Endometrial microvascular endothelial cells (primary cell): ENCODE measurements around the gene C22orf15. TPM values are rescaled to one million over a fixed set of nuclear protein-coding genes. Genes with fewer than 3 reads are reported as not detected.

Experiments used
- in situ Hi-C: cut with HindIII; loops from 2 replicates; pipeline ENCODE4 v1.10.0; 2017; ENCODE audit warnings: low sequenced_read_pairs, low pct_unique_long_range_greater_than_20kb; ENCODE audit errors: inconsistent ontology term
- total RNA-seq: library from RNA; depleted of rRNA; stranded (reverse); fragments of >200 nt; gene quantifications from one replicate; pipeline ENCODE4 v1.2.3, GENCODE V29; 2015; ENCODE audit errors: inconsistent ontology term

C22orf15 gene
- total RNA-seq, 1 donor from 2014 or later, result not detected

GRCh38 chr22:23749841-23750301 is 12.9 kb upstream of the C22orf15 start:
- in situ Hi-C loops, result no loop called here

GRCh38 chr22:23750367-23750713 is 12.4 kb upstream of the C22orf15 start:
- in situ Hi-C loops, result no loop called here

GRCh38 chr22:23750714-23751440 is 11.9 kb upstream of the C22orf15 start, which contains the start of gene ZNF70:
ZNF70 (minus strand) TSS chr22:23751112; CDS start chr22:23745140, 5,972 bp downstream.
- in situ Hi-C loops, result no loop called here

GRCh38 chr22:23751441-23751996 is 11.3 kb upstream of the C22orf15 start:
- in situ Hi-C loops, result no loop called here

GRCh38 chr22:23752090-23752691 is 10.6 kb upstream of the C22orf15 start:
- in situ Hi-C loops, result no loop called here

- in situ Hi-C loops, result no loop called here
Observed at GRCh38 chr22:23752750-23753149, 10.0 kb upstream of the C22orf15 start.

- in situ Hi-C loops, result no loop called here
Observed at GRCh38 chr22:23753385-23753784, 9.4 kb upstream of the C22orf15 start.

- in situ Hi-C loops, result no loop called here
Observed at GRCh38 chr22:23754220-23754919, 8.4 kb upstream of the C22orf15 start, which contains the start of gene VPREB3. VPREB3 (minus strand) TSS chr22:23754425; CDS start chr22:23754363, 62 bp downstream.

- in situ Hi-C loops, result no loop called here
Observed at GRCh38 chr22:23754980-23755636, 7.7 kb upstream of the C22orf15 start.

GRCh38 chr22:23755711-23756110 is 7.1 kb upstream of the C22orf15 start:
- in situ Hi-C loops, result no loop called here

GRCh38 chr22:23756891-23757290 is 5.9 kb upstream of the C22orf15 start:
- in situ Hi-C loops, result no loop called here

GRCh38 chr22:23759566-23759965 is 3.2 kb upstream of the C22orf15 start:
- in situ Hi-C loops, result no loop called here

- in situ Hi-C loops, result no loop called here
Observed at GRCh38 chr22:23760056-23760455, 2.7 kb upstream of the C22orf15 start.

- in situ Hi-C loops, result no loop called here
Observed at GRCh38 chr22:23763579-23763945, 772 bp downstream of the C22orf15 start.

- in situ Hi-C loops, result no loop called here
Observed at GRCh38 chr22:23763954-23764353, 1.2 kb downstream of the C22orf15 start.

- in situ Hi-C loops, result no loop called here
Observed at GRCh38 chr22:23764899-23765881, 2.4 kb downstream of the C22orf15 start.

- in situ Hi-C loops, result no loop called here
Observed at GRCh38 chr22:23767303-23767672, 4.5 kb downstream of the C22orf15 start.
